H1 (cell line): Measurements from ENCODE around the gene MAP7D2.

ENCODE experiments used
- CTCF ChIP-seq, 3 experiments: IDR thresholded peaks; 1 replicate in 2 of 3; 2 replicates in 1 of 3; pipeline versions ENCODE4 v1.5.1 to v1.6.1; 2011; ENCODE audit warnings: low read length in 3 of 3, mild to moderate bottlenecking in 3 of 3, inconsistent platforms in 2 of 3, low read depth in 1 of 3, moderate library complexity in 1 of 3; ENCODE audit not compliant: insufficient read depth in 1 of 3; ENCODE audit errors: control extremely low read depth in 1 of 3
- POLR2AphosphoS5 ChIP-seq: IDR thresholded peaks from 2 replicates; pipeline ENCODE4 v1.6.1; 2011; ENCODE audit warnings: low read depth, low read length
- TBP ChIP-seq: IDR thresholded peaks from 2 replicates; pipeline ENCODE4 v1.6.1; 2011; ENCODE audit warnings: low read depth, low read length, improper control_type of control experiment

- no peak for TF ChIP-seq CTCF (IDR thresholded peaks at IDR 0.05; ENCODE audit: control extremely low read depth in 1 of 3, insufficient read depth in 1 of 3, low read depth in 1 of 3, low read length in 3 of 3)
- no peak for TF ChIP-seq POLR2AphosphoS5
- no peak for TF ChIP-seq TBP
Measured at GRCh38 chrX:20080277-20080676, 36.4 kb downstream of the MAP7D2 start.
